Transverse colon (tissue), 4 donors: Measurements from ENCODE around the gene SEPHS2. TPM values are rescaled to one million over a fixed set of nuclear protein-coding genes. Genes with fewer than 3 reads are reported as not detected.

Experiments
- DNase-seq: peaks from one replicate; pipeline ENCODE4 v3.0.0-alpha.2; 2019
- H3K27ac ChIP-seq, 4 donors: fragments of 200-600 bp; sonication (generic); 2 replicates each; pipeline ENCODE4 v1.5.1; 2016 to 2018; ENCODE audit warnings: inconsistent platforms in 4 of 4
- H3K27me3 ChIP-seq: fragments of 200-600 bp; sonication (generic); 2 replicates; pipeline ENCODE4 v1.5.1; 2017; ENCODE audit warnings: inconsistent platforms
- H3K36me3 ChIP-seq, 4 donors: fragments of 200-600 bp; sonication (generic); 2 replicates each; pipeline ENCODE4 v1.5.1; 2017 to 2019; ENCODE audit warnings: inconsistent platforms in 4 of 4
- H3K4me1 ChIP-seq, 4 donors: fragments of 200-600 bp; sonication (generic); 2 replicates each; pipeline ENCODE4 v1.5.1; 2017 to 2020; ENCODE audit warnings: inconsistent platforms in 4 of 4
- H3K4me3 ChIP-seq, 4 donors: fragments of 200-600 bp; sonication (generic); 1 replicate in 1 of 4; 2 replicates in 3 of 4; pipeline versions ENCODE4 v1.5.1 to v1.6.1; 2017 to 2019; ENCODE audit warnings: inconsistent platforms in 4 of 4
- H3K9me3 ChIP-seq, 2 donors: fragments of 200-600 bp; sonication (generic); 2 replicates each; pipeline ENCODE4 v1.5.1; 2017 to 2019; ENCODE audit warnings: inconsistent platforms in 2 of 2
- EP300 ChIP-seq: sonication (generic); formaldehyde crosslinking; IDR thresholded peaks from one replicate; pipeline ENCODE4 v1.6.1; 2017; ENCODE audit warnings: antibody characterized with exemption, low read depth
- POLR2A ChIP-seq: fragments of 450-650 bp; IDR thresholded peaks from one replicate; pipeline ENCODE4 v1.6.1; 2016; ENCODE audit warnings: antibody characterized with exemption, mild to moderate bottlenecking, moderate library complexity
- POLR2AphosphoS5 ChIP-seq, 3 donors: sonication (generic); formaldehyde crosslinking; IDR thresholded peaks; one replicate each; pipeline ENCODE4 v1.6.1; 2016; ENCODE audit warnings: antibody characterized with exemption in 3 of 3
- WGBS, 2 donors: methylation state at CpG; one replicate each; pipeline ENCODE4 v1.1.5; 2018; ENCODE audit warnings: low coverage in 1 of 2; 5-methylcytosine and 5-hydroxymethylcytosine counted together
- in situ Hi-C, 4 donors: fragments of 200-750 bp; cut with MboI; loops; one replicate each; pipeline versions ENCODE4 v1.15.0 to v1.15.1; 2017; ENCODE audit warnings: low sequenced_read_pairs in 3 of 4, low pct_ligation_motif_present in 1 of 4, low pct_unique_long_range_greater_than_20kb in 1 of 4
- intact Hi-C: fragments of 100-400 bp; cut with DNase I; formaldehyde crosslinking; loops from one replicate; pipeline ENCODE4 v1.15.1; 2023; ENCODE audit warnings: low total_unique reads
- total RNA-seq, 4 donors: library from RNA; depleted of rRNA; stranded (reverse); fragments of >200 nt; gene quantifications; one replicate each; pipeline ENCODE4 v1.1.0, GENCODE V29; 2016
- TF ChIP-seq, protein P1 (sequence below), 5 experiments: fragments of 200-600 bp in 3 of 5; fragments of 450-650 bp in 2 of 5; sonication (generic) in 3 of 5; IDR thresholded peaks; 1 replicate in 2 of 5; 2 replicates in 3 of 5; pipeline ENCODE4 v1.5.1; 2016 to 2017; ENCODE audit warnings: antibody characterized with exemption in 5 of 5, inconsistent platforms in 3 of 5, mild to moderate bottlenecking in 2 of 5, moderate library complexity in 1 of 5

Gene SEPHS2
- total RNA-seq, 4 donors from 2014 or later: 86.7 to 218 (median 151) TPM

DNA sequence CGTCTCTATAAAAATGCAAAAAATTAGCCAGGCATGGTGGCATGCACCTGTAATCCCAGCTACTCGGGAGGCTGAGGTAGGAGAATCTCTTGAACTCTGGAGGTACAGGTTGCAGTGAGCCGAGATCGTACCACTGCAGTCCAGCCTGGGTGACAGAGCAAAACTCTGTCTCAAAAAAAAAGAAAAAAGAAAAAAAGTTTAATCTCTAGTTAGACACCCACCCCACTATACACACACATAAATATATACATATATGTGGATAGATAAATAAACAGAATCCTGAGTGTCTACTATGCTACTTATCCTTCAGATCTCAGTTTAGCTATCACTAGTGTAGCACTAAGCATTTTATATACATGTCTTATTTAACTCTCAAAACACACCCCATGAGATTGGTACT, 45.6 kb upstream of the SEPHS2 start:
- Histone ChIP-seq H3K27me3 (no peaks in the 10 kb centered on the region), H3K36me3 (no peaks in the 10 kb centered on the region), H3K9me3 (no peaks in the 10 kb centered on the region), H3K4me3 (no peak overlapping the region), H3K27ac (no peak overlapping the region), H3K4me1 (peaks cover 0 to 8% (median 0%) of the 10 kb centered on the region in 4 donors)
- DNase-seq: no peak
- in situ Hi-C loops (no loop called here), intact Hi-C loops (no loop called here)
- TF ChIP-seq POLR2A (no peak), EP300 (no peak), POLR2AphosphoS5 (IDR thresholded peaks at IDR 0.05) (no peak)
- TF ChIP-seq, protein P1, sequence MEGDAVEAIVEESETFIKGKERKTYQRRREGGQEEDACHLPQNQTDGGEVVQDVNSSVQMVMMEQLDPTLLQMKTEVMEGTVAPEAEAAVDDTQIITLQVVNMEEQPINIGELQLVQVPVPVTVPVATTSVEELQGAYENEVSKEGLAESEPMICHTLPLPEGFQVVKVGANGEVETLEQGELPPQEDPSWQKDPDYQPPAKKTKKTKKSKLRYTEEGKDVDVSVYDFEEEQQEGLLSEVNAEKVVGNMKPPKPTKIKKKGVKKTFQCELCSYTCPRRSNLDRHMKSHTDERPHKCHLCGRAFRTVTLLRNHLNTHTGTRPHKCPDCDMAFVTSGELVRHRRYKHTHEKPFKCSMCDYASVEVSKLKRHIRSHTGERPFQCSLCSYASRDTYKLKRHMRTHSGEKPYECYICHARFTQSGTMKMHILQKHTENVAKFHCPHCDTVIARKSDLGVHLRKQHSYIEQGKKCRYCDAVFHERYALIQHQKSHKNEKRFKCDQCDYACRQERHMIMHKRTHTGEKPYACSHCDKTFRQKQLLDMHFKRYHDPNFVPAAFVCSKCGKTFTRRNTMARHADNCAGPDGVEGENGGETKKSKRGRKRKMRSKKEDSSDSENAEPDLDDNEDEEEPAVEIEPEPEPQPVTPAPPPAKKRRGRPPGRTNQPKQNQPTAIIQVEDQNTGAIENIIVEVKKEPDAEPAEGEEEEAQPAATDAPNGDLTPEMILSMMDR (IDR thresholded peaks at IDR 0.05): no peak
- WGBS, 2 donors: 87 to 100% methylated on average over 2 to 4 of the region's 4 CpGs

DNA sequence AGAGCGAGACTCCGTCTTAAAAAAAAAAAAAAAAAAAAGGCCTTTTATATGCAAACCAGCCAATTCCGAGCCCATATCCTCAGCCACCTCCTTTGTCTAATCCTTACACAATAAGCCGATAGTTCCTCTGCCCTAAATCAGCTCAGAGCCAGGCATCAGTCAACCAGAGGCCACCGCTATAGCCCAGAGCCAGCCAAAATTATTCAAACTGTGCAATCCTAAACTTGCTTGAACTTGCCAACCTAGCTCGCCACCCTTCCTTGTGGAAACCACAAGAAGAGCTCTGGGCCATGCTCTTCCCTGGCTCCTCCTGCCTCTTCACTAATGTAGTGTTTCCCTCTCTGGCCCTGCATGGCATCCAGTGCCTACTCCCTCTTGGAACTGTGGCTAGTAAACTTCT, 44.5 kb upstream of the SEPHS2 start:
- Histone ChIP-seq H3K27me3 (no peaks in the 10 kb centered on the region), H3K36me3 (no peaks in the 10 kb centered on the region), H3K27ac (no peak overlapping the region), H3K4me3 (no peak overlapping the region), H3K9me3 (no peaks in the 10 kb centered on the region), H3K4me1 (peaks cover 0 to 8% (median 0%) of the 10 kb centered on the region in 4 donors)
- in situ Hi-C loops (no loop called here), intact Hi-C loops (no loop called here)
- TF ChIP-seq POLR2AphosphoS5 (IDR thresholded peaks at IDR 0.05) (no peak), POLR2A (no peak), EP300 (no peak)
- TF ChIP-seq, protein P1 (IDR thresholded peaks at IDR 0.05): no peak
- no peak for DNase-seq
- 33 to 90% methylated on average over 1 to 6 of the region's 6 CpGs for WGBS, 2 donors

DNA sequence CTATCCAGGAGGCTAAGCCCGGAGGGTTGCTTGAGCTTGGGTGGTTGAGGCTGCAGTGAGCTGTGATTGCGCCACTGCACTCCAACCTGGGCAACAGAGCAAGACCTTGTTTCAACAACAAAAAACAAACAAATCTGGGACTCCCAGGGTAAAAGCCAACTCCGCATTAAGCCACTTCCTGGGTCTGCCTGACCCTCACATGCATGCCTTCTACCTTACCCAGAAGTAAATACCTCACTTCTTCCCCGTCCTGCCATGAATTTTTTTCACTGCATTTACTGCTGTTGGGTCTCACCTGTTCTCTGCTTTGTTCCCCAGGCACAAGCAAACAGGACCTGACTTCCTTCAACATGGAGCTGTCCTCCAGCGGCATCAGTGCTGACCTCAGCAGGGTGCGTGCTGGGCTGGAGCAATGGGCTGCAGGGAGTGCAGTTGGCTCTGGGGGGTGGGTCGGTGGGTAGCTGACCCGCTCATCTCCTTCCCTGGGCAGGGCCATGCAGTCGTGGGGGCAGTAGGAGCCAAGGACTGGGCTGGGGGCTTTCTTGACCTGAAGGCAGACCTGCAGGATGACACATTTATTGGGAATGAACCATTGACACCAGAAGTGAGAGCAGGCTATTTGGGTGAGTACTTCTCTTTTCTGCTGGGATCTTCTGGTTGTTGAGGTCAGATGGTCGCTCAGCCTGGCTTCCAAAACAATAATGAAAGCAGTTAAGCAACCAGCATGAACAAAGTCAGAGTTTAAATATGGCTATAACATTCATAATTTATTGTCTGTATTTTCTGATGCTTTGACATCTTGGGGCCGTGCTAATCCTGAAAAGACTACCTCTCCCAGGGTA, 43.3 kb upstream of the SEPHS2 start:
- 69 to 74% methylated on average over 6 to 10 of the region's 11 CpGs for WGBS, 2 donors
- no peak for DNase-seq
- Histone ChIP-seq H3K27ac (no peak overlapping the region), H3K4me3 (no peak overlapping the region), H3K9me3 (no peaks in the 10 kb centered on the region), H3K4me1 (peaks cover 0 to 8% (median 0%) of the 10 kb centered on the region in 4 donors), H3K36me3 (no peaks in the 10 kb centered on the region), H3K27me3 (no peaks in the 10 kb centered on the region)
- intact Hi-C loops (no loop called here), in situ Hi-C loops (no loop called here)
- no peak for TF ChIP-seq POLR2A
- no peak for TF ChIP-seq EP300
- TF ChIP-seq POLR2AphosphoS5 (IDR thresholded peaks at IDR 0.05): no peak
- TF ChIP-seq, protein P1 (IDR thresholded peaks at IDR 0.05): no peak

DNA sequence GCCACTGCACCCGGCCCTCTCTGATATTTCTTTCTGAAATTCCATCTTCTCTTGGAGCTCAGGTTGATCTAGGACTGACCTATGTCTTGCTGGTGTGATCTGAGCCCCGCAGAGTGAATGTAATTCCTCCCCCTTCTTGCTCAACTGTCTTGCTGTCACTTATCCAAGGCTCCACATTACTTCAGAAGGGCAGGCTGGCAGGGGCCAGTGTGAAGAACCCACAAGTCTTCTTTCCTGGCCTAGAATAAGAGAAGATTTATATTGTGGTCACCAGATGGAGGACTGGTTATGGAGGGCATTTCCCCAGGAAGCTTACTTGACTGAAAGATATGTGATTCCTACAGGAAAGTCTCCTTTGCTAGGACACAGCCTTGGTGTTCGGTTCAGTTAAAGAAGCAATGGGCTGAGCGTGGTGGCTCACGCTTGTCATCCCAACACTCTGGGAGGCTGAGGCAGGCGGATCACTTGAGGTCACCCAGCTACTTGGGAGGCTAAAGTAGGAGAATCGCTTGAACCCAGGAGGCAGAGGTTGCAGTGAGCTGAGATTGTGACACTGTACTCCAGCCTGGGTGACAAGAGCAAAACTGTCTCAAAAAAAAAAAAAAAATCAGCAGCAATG, 40.3 kb upstream of the SEPHS2 start:
- DNase-seq: no peak
- intact Hi-C loops (no loop called here), in situ Hi-C loops (no loop called here)
- Histone ChIP-seq H3K27me3 (no peaks in the 10 kb centered on the region), H3K4me3 (no peak overlapping the region), H3K9me3 (no peaks in the 10 kb centered on the region), H3K4me1 (no peaks in the 10 kb centered on the region), H3K27ac (no peak overlapping the region), H3K36me3 (no peaks in the 10 kb centered on the region)
- TF ChIP-seq POLR2A (no peak), POLR2AphosphoS5 (IDR thresholded peaks at IDR 0.05) (no peak), EP300 (no peak)
- TF ChIP-seq, protein P1 (IDR thresholded peaks at IDR 0.05): no peak
- WGBS, 2 donors: 78 to 86% methylated on average over 3 to 7 of the region's 7 CpGs
